Measurements from ENCODE around the gene ALKAL2. TPM values are rescaled to one million over a fixed set of nuclear protein-coding genes. Genes with fewer than 3 reads are reported as not detected.

ALKAL2 gene
- total RNA-seq, 4 donors from 2014 or later, result 21.9 to 96.6 (median 46.1) TPM

DNA sequence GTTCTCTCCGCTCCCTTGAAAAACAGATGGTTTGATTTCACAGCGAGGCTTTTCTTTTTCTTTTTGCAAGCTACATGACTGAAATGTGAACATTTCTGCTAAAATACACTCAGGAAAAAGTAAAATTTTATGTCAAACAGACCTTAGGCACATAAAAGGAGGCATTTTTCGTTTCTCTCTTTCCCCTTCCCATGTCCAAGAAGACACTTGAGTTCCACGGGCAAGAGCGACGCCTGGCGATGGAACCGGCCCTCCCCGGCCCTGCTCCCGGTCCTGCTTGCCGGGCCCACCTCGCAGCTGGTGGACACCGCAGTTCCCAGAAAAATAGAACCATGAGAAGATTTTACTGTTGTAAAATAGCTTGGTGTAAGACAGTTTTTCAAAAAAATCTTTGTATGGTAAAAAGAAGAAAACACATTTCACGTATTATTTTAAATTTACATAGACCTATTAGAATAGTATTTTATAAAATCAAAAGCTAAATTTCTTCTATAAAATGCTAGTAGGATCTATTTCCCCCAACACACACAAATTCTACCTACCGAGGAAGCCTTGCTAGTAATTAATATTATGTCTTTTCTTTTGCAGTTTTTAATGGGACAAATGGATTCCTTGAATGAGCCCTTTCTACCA, 2.3 kb upstream of the ALKAL2 start:
- peak overlapping the region; percentile 33 to 58 (median 46) for H3K4me3 ChIP-seq
- peaks cover 0 to 49% of the 10 kb centered on the region in 2 donors for H3K27me3 ChIP-seq
- peak; percentile 44 to 70 for DNase-seq (ENCODE audit: low spot score in 2 of 2)
- no peaks in the 10 kb centered on the region for H3K36me3 ChIP-seq
- peak overlapping the region in 2 of 4 donors; percentile 55 to 86 for H3K27ac ChIP-seq
- TF ChIP-seq, protein P1, sequence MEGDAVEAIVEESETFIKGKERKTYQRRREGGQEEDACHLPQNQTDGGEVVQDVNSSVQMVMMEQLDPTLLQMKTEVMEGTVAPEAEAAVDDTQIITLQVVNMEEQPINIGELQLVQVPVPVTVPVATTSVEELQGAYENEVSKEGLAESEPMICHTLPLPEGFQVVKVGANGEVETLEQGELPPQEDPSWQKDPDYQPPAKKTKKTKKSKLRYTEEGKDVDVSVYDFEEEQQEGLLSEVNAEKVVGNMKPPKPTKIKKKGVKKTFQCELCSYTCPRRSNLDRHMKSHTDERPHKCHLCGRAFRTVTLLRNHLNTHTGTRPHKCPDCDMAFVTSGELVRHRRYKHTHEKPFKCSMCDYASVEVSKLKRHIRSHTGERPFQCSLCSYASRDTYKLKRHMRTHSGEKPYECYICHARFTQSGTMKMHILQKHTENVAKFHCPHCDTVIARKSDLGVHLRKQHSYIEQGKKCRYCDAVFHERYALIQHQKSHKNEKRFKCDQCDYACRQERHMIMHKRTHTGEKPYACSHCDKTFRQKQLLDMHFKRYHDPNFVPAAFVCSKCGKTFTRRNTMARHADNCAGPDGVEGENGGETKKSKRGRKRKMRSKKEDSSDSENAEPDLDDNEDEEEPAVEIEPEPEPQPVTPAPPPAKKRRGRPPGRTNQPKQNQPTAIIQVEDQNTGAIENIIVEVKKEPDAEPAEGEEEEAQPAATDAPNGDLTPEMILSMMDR (IDR thresholded peaks at IDR 0.05), result peak; percentile 42 to 67 (median 53)
- no peak for TF ChIP-seq EP300 (IDR thresholded peaks at IDR 0.05)
- no peaks in the 10 kb centered on the region for H3K9me3 ChIP-seq
- H3K4me1 ChIP-seq, result peaks cover 0 to 46% (median 15%) of the 10 kb centered on the region in 4 donors
- 7 to 11% methylated on average over 15 of the region's 15 CpGs for WGBS, 2 donors

DNA sequence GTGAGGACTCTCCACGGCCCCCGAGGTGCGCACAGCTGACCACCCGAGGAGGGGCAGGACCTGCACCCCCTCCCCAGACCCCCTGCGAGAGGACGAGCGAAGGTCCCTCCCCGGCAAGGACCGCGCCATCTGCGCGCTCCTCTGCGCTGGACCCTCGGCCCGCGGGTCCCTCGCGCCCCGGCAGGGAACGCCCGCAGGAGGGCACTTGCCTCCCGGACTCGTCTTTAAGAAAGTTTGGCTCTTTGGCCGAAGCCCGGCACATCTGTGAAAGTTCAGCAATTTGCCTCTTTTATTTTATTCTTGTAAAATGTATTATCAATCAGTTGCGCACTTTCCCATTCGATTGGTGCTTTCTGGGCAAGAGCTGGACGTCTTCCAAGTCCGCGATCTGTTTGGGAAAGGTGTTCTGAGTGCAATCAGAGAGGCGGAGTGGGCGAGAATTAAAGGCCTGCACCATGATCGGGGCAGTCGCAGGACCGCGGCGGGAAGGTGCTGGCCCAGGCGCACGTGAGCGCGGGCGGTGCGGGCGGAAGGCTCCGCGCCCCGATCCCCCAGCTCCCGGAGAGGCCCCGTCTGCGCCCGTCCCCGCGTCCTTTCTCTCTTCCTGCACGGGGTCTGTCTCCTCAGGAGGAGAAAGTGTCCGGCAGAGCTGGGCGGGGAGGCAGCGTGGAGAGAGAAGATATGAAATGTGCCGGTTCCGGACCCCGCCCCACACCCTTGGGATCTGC, 1.6 kb upstream of the ALKAL2 start:
- Histone ChIP-seq H3K27me3 (peaks cover 0 to 49% of the 10 kb centered on the region in 2 donors), H3K4me1 (peaks cover 0 to 53% (median 15%) of the 10 kb centered on the region in 4 donors), H3K4me3 (peak overlapping the region; percentile 33 to 58 (median 46)), H3K27ac (peak overlapping the region in 2 of 4 donors; percentile 80 to 86), H3K36me3 (no peaks in the 10 kb centered on the region), H3K9me3 (no peaks in the 10 kb centered on the region)
- TF ChIP-seq POLR2A (IDR thresholded peaks at IDR 0.05) (no peak), EP300 (IDR thresholded peaks at IDR 0.05) (peak in 1 of 2 donors; percentile 7)
- peak in 1 of 2 donors; percentile 47 for DNase-seq (ENCODE audit: low spot score in 2 of 2)
- WGBS, 2 donors, result 0 to 1% methylated on average over 47 to 54 of the region's 60 CpGs

DNA sequence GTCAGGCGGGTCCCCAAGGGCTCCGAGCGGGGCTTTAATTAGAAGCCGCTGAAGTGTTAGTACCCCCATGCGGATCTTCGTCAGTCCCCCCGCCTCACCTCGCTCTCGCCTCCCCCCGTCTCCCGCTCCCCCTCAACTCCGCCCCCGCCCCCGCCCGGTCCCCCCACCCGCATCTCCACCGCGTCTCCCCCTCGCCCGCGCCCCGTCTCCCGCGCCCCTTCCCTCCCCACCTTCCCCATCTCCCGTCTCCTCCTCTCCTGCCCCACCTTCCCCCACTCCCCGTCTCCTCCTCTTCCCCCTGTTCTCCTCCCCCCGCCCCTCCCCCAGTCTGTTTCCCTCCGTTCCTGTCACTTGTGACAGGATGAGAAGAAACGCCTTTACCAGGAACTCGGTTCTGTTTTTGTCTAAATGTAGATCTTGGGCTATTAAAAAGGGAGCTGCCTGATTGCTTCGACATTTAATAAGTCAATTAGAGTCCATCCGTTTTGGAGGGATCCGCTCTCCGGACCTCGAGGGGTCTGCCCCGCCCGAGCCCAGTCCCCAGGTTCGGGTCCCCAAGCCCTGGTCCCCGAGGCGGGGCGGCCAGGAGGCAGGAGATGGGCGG, 969 bp upstream of the ALKAL2 start:
- Histone ChIP-seq H3K27me3 (peaks cover 0 to 49% of the 10 kb centered on the region in 2 donors), H3K4me3 (peak overlapping the region; percentile 33 to 58 (median 48)), H3K9me3 (no peaks in the 10 kb centered on the region), H3K27ac (peak overlapping the region in 2 of 4 donors; percentile 80 to 86), H3K36me3 (no peaks in the 10 kb centered on the region), H3K4me1 (peaks cover 0 to 56% (median 15%) of the 10 kb centered on the region in 4 donors)
- TF ChIP-seq, protein P1 (IDR thresholded peaks at IDR 0.05), result no peak
- TF ChIP-seq POLR2A (IDR thresholded peaks at IDR 0.05) (no peak), EP300 (IDR thresholded peaks at IDR 0.05) (no peak)
- DNase-seq (ENCODE audit: low spot score in 2 of 2), result peak in 1 of 2 donors; percentile 25
- 0 to 1% methylated on average over 22 to 32 of the region's 42 CpGs for WGBS, 2 donors

DNA sequence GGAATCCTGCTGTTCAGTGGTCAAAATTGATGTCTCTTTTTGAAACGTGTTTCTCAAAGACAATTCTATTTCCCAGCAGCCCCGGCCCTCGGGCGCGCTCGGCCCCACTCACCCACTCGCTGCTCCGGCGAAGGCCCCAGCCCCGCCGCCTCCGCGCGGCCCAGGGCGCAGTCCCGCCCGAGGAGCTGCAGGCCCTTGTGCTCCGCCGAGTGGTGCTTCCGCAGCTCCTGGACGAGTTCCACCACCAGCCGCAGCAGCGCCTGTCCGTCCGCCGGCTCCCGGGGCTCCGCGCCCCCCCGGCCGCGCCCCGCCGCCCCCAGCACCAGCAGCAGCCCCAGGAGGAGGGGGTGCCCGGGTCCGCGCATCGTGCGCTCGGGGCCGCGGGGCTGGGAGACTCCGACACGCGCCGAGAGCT, 413 bp downstream of the ALKAL2 start:
- H3K27ac ChIP-seq, result peak overlapping the region in 3 of 4 donors; percentile 55 to 86 (median 68)
- TF ChIP-seq POLR2A (IDR thresholded peaks at IDR 0.05), result no peak
- TF ChIP-seq, protein P1 (IDR thresholded peaks at IDR 0.05), result no peak
- TF ChIP-seq EP300 (IDR thresholded peaks at IDR 0.05), result no peak
- no peak for DNase-seq (ENCODE audit: low spot score in 2 of 2)
- H3K4me3 ChIP-seq, result peak overlapping the region; percentile 10 to 58 (median 38)
- no peaks in the 10 kb centered on the region for H3K9me3 ChIP-seq
- H3K4me1 ChIP-seq, result peaks cover 0 to 56% (median 15%) of the 10 kb centered on the region in 4 donors
- WGBS, 2 donors, result 0 to 1% methylated on average over 20 to 23 of the region's 46 CpGs
- peaks cover 0 to 4% (median 0%) of the 10 kb centered on the region in 3 donors for H3K36me3 ChIP-seq
- peaks cover 0 to 49% of the 10 kb centered on the region in 2 donors for H3K27me3 ChIP-seq

DNA sequence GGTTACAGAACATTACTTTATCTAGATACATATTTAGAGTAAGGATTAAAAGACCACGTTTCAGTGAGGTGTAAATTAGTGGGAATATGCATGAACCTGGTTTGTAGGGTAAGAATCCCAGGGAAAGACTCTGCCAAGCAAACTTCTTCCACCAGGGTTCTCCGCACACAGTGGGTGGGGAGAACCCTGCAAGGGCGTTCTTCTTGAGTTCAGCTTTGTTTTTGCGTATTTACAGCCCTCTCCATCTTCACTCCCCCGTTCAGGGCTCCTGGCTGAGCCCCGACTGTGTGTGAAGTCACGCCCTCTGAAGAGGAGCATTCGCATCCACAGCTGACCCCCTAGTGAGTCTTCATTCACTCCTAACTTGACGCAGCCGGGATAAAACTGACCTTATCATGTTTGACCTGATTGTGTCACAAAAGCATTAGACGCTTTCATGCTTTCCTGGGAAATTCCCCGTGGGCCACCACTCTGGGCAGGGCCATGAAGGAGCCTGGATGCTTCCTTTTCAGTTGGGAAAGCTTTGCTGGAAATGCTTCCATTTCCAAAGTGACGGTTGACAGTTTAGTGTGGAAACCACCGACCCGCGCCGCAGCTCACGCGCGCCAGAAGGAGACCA, 1.0 kb downstream of the ALKAL2 start:
- no peak for DNase-seq (ENCODE audit: low spot score in 2 of 2)
- Histone ChIP-seq H3K27me3 (peaks cover 0 to 49% of the 10 kb centered on the region in 2 donors), H3K27ac (no peak overlapping the region), H3K4me3 (peak overlapping the region in 3 of 4 donors; percentile 2 to 58 (median 33)), H3K36me3 (peaks cover 0 to 10% (median 0%) of the 10 kb centered on the region in 3 donors), H3K4me1 (peaks cover 0 to 56% (median 15%) of the 10 kb centered on the region in 4 donors), H3K9me3 (no peaks in the 10 kb centered on the region)
- 21 to 25% methylated on average over 20 of the region's 20 CpGs for WGBS, 2 donors
- TF ChIP-seq EP300 (IDR thresholded peaks at IDR 0.05) (no peak), POLR2A (IDR thresholded peaks at IDR 0.05) (no peak)
- TF ChIP-seq, protein P1 (IDR thresholded peaks at IDR 0.05), result no peak

All from tibial nerve (tissue), 4 donors.